CD14-positive monocyte (primary cell): Measurements from ENCODE around the gene XPR1. TPM values are rescaled to one million over a fixed set of nuclear protein-coding genes. Genes with fewer than 3 reads are reported as not detected.

Source experiments
- DNase-seq, 3 donors: peaks; one replicate each; pipeline ENCODE4 v3.0.0-alpha.2; 2011 to 2022
- H2AFZ ChIP-seq: 2 replicates; pipeline ENCODE4 v1.6.0; 2012; ENCODE audit warnings: mild to moderate bottlenecking, low read depth, low read length, inconsistent platforms; ENCODE audit not compliant: insufficient read depth, poor library complexity, severe bottlenecking
- H3K27ac ChIP-seq, 2 donors: 1 replicate in 1 of 2; 2 replicates in 1 of 2; pipeline ENCODE4 v1.5.1; 2012 to 2013; ENCODE audit warnings: low read length in 2 of 2, control low read depth in 1 of 2, inconsistent platforms in 1 of 2, low read depth in 1 of 2, mild to moderate bottlenecking in 1 of 2
- H3K27me3 ChIP-seq, 2 donors: one replicate each; pipeline versions ENCODE4 v1.6.0 to v1.6.1; 2011 to 2013; ENCODE audit warnings: low read length in 2 of 2; ENCODE audit not compliant: control insufficient read depth in 2 of 2, insufficient read depth in 2 of 2
- H3K36me3 ChIP-seq, 2 donors: replicated peaks in 1 of 2; 1 replicate in 1 of 2; 2 replicates in 1 of 2; pipeline versions ENCODE4 v1.5.1 to v1.6.1; 2012 to 2013; ENCODE audit warnings: low read length in 2 of 2, control low read depth in 1 of 2, inconsistent platforms in 1 of 2, mild to moderate bottlenecking in 1 of 2; ENCODE audit not compliant: insufficient read depth in 2 of 2, control insufficient read depth in 1 of 2
- H3K4me1 ChIP-seq, 2 donors: 1 replicate in 1 of 2; 2 replicates in 1 of 2; pipeline versions ENCODE4 v1.5.1 to v1.6.1; 2012 to 2013; ENCODE audit warnings: low read length in 2 of 2, control low read depth in 1 of 2, inconsistent platforms in 1 of 2, mild to moderate bottlenecking in 1 of 2, moderate library complexity in 1 of 2; ENCODE audit not compliant: insufficient read depth in 2 of 2, control insufficient read depth in 1 of 2
- H3K4me2 ChIP-seq: replicated peaks from 2 replicates; pipeline ENCODE3; 2012; ENCODE audit warnings: low read length, moderate library complexity, mild to moderate bottlenecking; ENCODE audit not compliant: poor library complexity, severe bottlenecking; ENCODE audit errors: extremely low read depth
- H3K4me3 ChIP-seq, 3 experiments: fragments of 200-600 bp in 1 of 3; sonication (generic) in 1 of 3; replicated peaks in 1 of 3; 1 replicate in 2 of 3; 2 replicates in 1 of 3; pipeline ENCODE4 v1.5.1; 2011 to 2013; ENCODE audit warnings: low read length in 3 of 3, mild to moderate bottlenecking in 3 of 3, control low read depth in 2 of 3, low read depth in 2 of 3, inconsistent platforms in 1 of 3, moderate library complexity in 1 of 3
- H3K79me2 ChIP-seq: 2 replicates; pipeline ENCODE4 v1.6.0; 2012; ENCODE audit warnings: mild to moderate bottlenecking, control low read depth, inconsistent platforms, low read length, moderate library complexity; ENCODE audit not compliant: insufficient read depth
- H3K9ac ChIP-seq: 2 replicates; pipeline ENCODE4 v1.6.0; 2017; ENCODE audit warnings: low read length, mild to moderate bottlenecking; ENCODE audit not compliant: insufficient read depth, poor library complexity, severe bottlenecking
- H3K9me3 ChIP-seq, 2 donors: replicated peaks in 1 of 2; 1 replicate in 1 of 2; 2 replicates in 1 of 2; pipeline versions ENCODE4 v1.5.1 to v1.6.1; 2012 to 2013; ENCODE audit warnings: low read length in 2 of 2, control low read depth in 1 of 2; ENCODE audit not compliant: control insufficient read depth in 1 of 2, insufficient read depth in 1 of 2
- H4K20me1 ChIP-seq: 2 replicates; pipeline ENCODE4 v1.6.0; 2012; ENCODE audit warnings: mild to moderate bottlenecking, low read length, control low read depth, moderate library complexity; ENCODE audit not compliant: insufficient read depth
- H3K27ac Mint-ChIP-seq, 7 donors: one replicate each; pipeline ENCODE4 v1.8.0; 2020; ENCODE audit warnings: mild to moderate bottlenecking in 7 of 7, mixed read lengths in 7 of 7, moderate library complexity in 6 of 7, inconsistent platforms in 2 of 7
- H3K27me3 Mint-ChIP-seq, 3 donors: one replicate each; pipeline ENCODE4 v1.8.0; 2021 to 2022; ENCODE audit warnings: low read depth in 3 of 3, mild to moderate bottlenecking in 3 of 3, mixed read lengths in 3 of 3, moderate library complexity in 3 of 3, inconsistent platforms in 1 of 3
- H3K36me3 Mint-ChIP-seq, 2 donors: one replicate each; pipeline ENCODE4 v1.8.0; 2020; ENCODE audit warnings: mixed read lengths in 2 of 2, inconsistent platforms in 1 of 2, mild to moderate bottlenecking in 1 of 2
- H3K4me1 Mint-ChIP-seq: one replicate; pipeline ENCODE4 v1.8.0; 2020; ENCODE audit warnings: mild to moderate bottlenecking, mixed read lengths
- H3K4me3 Mint-ChIP-seq, 2 donors: one replicate each; pipeline ENCODE4 v1.8.0; 2020; ENCODE audit warnings: mild to moderate bottlenecking in 2 of 2, mixed read lengths in 2 of 2, moderate library complexity in 1 of 2
- H3K9me3 Mint-ChIP-seq, 7 donors: one replicate each; pipeline ENCODE4 v1.8.0; 2020 to 2022; ENCODE audit warnings: mixed read lengths in 7 of 7, mild to moderate bottlenecking in 6 of 7, moderate library complexity in 6 of 7, inconsistent platforms in 2 of 7
- CTCF ChIP-seq: fragments of 200-600 bp; IDR thresholded peaks from one replicate; pipeline ENCODE4 v1.8.0; 2022; ENCODE audit warnings: antibody characterized with exemption, mild to moderate bottlenecking
- WGBS: methylation state at CpG from one replicate; pipeline ENCODE4 v1.1.5; 2013; ENCODE audit warnings: missing lambda C conversion rate; ENCODE audit not compliant: insufficient coverage; 5-methylcytosine and 5-hydroxymethylcytosine counted together
- intact Hi-C, 2 donors: fragments of 100-400 bp; cut with micrococcal nuclease; formaldehyde crosslinking; loops; one replicate each; pipeline versions ENCODE4 v1.15.0 to v1.15.1; 2023
- polyA plus RNA-seq, 3 donors: library from polyadenylated mRNA; depleted of rRNA in 1 of 3; unstranded in 2 of 3; stranded (reverse) in 1 of 3; fragments of 300-500 nt in 2 of 3; fragments of >200 nt in 1 of 3; fragmentation: Illumina TruSeq in 2 of 3; gene quantifications; 1 replicate in 2 of 3; 2 replicates in 1 of 3; pipeline ENCODE4 v1.2.3, GENCODE V29; 2012 to 2021

Gene XPR1
- polyA plus RNA-seq, 3 donors, result 4.7 to 12.5 (median 8.7) TPM

GRCh38 chr1:180921386-180921785 lies 289.6 kb downstream of the XPR1 start:
- H3K4me2 ChIP-seq, result no peak overlapping the region
- TF ChIP-seq CTCF, result no peak
- Mint-ChIP-seq H3K27me3 (peaks cover 3 to 15% (median 8%) of the 10 kb centered on the region in 3 donors), H3K36me3 (no peaks in the 10 kb centered on the region), H3K4me3 (no peak overlapping the region), H3K4me1 (peaks cover 3% of the 10 kb centered on the region), H3K9me3 (peaks cover 0 to 3% (median 0%) of the 10 kb centered on the region in 7 donors), H3K27ac (no peak overlapping the region)
- no peaks in the 10 kb centered on the region for H4K20me1 ChIP-seq
- no peak overlapping the region for H3K4me3 ChIP-seq
- H3K9ac ChIP-seq, result no peak overlapping the region
- intact Hi-C loops, result no loop called here
- H2AFZ ChIP-seq, result no peak overlapping the region
- no peaks in the 10 kb centered on the region for H3K27me3 ChIP-seq
- no peaks in the 10 kb centered on the region for H3K9me3 ChIP-seq
- no peaks in the 10 kb centered on the region for H3K79me2 ChIP-seq
- no peak for DNase-seq
- no peaks in the 10 kb centered on the region for H3K36me3 ChIP-seq
- H3K27ac ChIP-seq, result no peak overlapping the region
- 94% methylated on average over 3 of the region's 6 CpGs for WGBS
- H3K4me1 ChIP-seq, result peaks cover 0 to 4% of the 10 kb centered on the region in 2 donors

DNA sequence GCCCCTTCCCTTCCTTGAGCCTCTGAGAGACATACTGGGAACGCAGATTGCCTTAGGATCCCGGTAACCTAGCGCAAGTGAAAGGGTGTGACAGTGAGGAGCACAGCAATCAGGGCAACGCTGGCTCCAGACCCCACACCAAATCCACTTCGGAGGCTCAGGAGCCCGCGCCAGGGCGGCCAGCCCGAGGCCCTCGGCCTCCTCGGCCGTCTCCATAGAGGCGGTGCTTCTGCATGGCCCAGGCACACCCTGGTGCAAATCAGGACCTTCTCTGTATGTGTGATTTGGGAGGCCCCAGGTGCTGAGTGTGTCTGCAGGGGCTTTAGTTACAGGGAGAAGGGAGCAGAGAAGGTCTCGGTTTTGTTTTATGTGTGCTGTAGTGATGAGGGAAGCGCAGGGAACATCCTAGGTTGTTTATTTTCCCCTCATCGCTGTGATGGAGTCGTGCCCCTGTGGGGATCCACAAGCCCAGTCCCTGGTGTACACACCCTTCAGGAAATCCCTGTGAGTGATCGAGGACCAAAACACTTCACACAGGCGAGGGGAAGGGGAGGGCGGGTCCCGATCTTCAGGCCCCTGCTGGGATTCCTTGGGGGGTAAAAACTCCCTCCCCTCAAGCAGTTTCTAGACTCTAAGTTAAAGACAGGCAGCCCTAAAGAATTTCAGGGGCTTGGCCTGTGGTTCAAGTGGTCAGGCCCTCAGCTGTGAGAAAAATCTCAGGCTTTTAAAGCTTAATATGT lies 290.2 kb downstream of the XPR1 start:
- Histone ChIP-seq H2AFZ (no peak overlapping the region), H3K4me3 (no peak overlapping the region), H4K20me1 (no peaks in the 10 kb centered on the region), H3K36me3 (no peaks in the 10 kb centered on the region), H3K4me1 (peaks cover 0 to 8% of the 10 kb centered on the region in 2 donors), H3K79me2 (no peaks in the 10 kb centered on the region), H3K27me3 (no peaks in the 10 kb centered on the region), H3K4me2 (no peak overlapping the region), H3K9me3 (no peaks in the 10 kb centered on the region), H3K9ac (no peak overlapping the region), H3K27ac (no peak overlapping the region)
- peaks cover 3 to 11% (median 8%) of the 10 kb centered on the region in 3 donors for H3K27me3 Mint-ChIP-seq
- no peak overlapping the region for H3K4me3 Mint-ChIP-seq
- 100% methylated on average over 2 of the region's 21 CpGs for WGBS
- peaks cover 0 to 3% (median 0%) of the 10 kb centered on the region in 7 donors for H3K9me3 Mint-ChIP-seq
- TF ChIP-seq CTCF, result no peak
- intact Hi-C loops, result no loop called here
- H3K4me1 Mint-ChIP-seq, result peaks cover 10% of the 10 kb centered on the region
- no peaks in the 10 kb centered on the region for H3K36me3 Mint-ChIP-seq
- H3K27ac Mint-ChIP-seq, result no peak overlapping the region
- no peak for DNase-seq
